Astrocyte of the spinal cord (primary cell): ENCODE measurements around the gene KPNA6.
A peak's percentile ranks its signal among the peaks of the same experiment; 100 is the strongest.
"Not testable (repeated sequence)": the region's sequence is repeated elsewhere in the genome, so short reads cannot be mapped to it uniquely, and the experiment has no call there.

Experiments used
- DNase-seq: peaks from one replicate; pipeline ENCODE4 v3.0.0; 2011; ENCODE audit warnings: low read depth, low spot score
- H3K4me3 ChIP-seq: 2 replicates; pipeline ENCODE4 v1.5.1; 2011; ENCODE audit warnings: low read depth, mild to moderate bottlenecking, low read length, moderate library complexity
- in situ Hi-C: cut with HindIII; loops from 2 replicates; pipeline ENCODE4 v1.10.0; 2017; ENCODE audit warnings: low sequenced_read_pairs
- TF ChIP-seq, protein P1 (sequence below): IDR thresholded peaks from 2 replicates; pipeline ENCODE4 v1.5.1; 2012; ENCODE audit warnings: low read depth, mild to moderate bottlenecking, low read length, inconsistent platforms

KPNA6 gene

DNA sequence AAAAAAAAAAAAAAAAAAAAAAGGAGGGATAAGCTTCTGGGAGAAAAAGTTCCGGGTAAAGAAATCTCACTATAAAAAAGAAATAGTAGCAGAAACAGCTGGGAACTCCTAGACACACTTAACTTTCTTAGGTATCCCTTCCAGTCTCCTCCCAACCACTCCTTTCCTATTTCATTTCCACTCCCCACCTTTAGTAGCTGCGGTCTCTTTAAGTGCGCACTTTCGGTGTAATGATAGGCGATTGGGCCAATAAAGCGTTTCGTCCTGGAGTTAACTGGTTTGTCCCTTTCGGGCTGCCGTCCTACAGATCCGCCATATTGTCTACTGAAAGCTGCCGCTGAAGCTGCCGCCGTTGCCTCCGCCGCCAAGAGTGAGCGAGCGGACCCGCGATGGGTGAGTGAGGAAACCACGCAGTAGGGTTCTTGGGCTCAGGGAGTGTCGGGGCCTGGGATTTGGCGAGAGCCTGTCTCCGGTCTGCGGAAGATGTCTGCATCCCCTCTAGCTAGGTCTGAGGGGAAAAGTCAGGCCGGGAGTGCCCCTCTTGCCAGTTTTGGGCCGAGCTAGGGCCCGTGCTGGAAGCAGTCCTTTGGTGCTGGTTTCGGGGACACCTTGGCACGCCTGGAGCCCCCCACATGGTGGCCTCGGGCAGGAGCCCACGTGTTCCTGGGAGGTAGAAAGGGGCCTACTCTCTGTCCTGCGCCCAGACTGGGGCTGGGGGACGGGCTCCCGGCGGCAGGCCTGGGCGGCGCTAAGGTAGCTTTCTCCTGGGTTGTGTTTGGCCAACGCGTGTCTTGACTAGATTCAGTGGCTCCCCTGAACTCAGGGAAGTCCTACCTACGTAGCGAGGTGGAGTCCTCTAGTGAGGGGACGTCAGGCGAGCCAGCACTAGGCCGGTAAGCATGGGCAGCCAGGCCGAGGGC, at the start of gene KPNA6:
Gene KPNA6 (plus strand): TSS at position 315 of the 920 bp plus-strand sequence. CDS start 75 bp downstream, at position 390.
- TF ChIP-seq, protein P1, sequence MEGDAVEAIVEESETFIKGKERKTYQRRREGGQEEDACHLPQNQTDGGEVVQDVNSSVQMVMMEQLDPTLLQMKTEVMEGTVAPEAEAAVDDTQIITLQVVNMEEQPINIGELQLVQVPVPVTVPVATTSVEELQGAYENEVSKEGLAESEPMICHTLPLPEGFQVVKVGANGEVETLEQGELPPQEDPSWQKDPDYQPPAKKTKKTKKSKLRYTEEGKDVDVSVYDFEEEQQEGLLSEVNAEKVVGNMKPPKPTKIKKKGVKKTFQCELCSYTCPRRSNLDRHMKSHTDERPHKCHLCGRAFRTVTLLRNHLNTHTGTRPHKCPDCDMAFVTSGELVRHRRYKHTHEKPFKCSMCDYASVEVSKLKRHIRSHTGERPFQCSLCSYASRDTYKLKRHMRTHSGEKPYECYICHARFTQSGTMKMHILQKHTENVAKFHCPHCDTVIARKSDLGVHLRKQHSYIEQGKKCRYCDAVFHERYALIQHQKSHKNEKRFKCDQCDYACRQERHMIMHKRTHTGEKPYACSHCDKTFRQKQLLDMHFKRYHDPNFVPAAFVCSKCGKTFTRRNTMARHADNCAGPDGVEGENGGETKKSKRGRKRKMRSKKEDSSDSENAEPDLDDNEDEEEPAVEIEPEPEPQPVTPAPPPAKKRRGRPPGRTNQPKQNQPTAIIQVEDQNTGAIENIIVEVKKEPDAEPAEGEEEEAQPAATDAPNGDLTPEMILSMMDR = no peak
- DNase-seq = peak; percentile 97
- H3K4me3 ChIP-seq = peak within 1 kb of the TSS; percentile 90
- in situ Hi-C loops = no loop called here

- no peak overlapping the region for H3K4me3 ChIP-seq
- in situ Hi-C loops = no loop called here
- TF ChIP-seq, protein P1 = no peak
- no peak for DNase-seq
Observed at GRCh38 chr1:32060914-32061313, 46.9 kb upstream of the KPNA6 start.

DNA sequence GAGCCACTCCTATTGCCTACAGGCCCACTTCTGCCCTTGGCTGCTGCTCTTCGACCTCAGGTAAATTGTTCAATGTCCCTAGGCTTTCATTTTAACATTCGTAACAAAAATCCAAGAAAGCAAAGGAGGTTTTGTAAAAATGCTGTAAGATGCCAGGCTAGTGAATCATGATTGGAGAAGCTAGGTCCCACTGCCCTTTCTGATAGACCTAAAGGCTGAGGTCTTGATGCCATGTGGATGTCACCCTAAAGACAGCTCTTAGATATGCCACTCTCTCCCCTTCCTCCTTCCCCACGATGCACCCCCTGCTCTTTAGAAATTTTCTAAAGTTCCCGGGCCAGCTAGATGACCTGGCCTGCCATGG, 45.0 kb upstream of the KPNA6 start:
- no peak overlapping the region for H3K4me3 ChIP-seq
- DNase-seq = no peak
- TF ChIP-seq, protein P1 = no peak
- in situ Hi-C loops = no loop called here

GRCh38 chr1:32063261-32063681, 44.6 kb upstream of the KPNA6 start:
- peak; percentile 74 for DNase-seq

DNA sequence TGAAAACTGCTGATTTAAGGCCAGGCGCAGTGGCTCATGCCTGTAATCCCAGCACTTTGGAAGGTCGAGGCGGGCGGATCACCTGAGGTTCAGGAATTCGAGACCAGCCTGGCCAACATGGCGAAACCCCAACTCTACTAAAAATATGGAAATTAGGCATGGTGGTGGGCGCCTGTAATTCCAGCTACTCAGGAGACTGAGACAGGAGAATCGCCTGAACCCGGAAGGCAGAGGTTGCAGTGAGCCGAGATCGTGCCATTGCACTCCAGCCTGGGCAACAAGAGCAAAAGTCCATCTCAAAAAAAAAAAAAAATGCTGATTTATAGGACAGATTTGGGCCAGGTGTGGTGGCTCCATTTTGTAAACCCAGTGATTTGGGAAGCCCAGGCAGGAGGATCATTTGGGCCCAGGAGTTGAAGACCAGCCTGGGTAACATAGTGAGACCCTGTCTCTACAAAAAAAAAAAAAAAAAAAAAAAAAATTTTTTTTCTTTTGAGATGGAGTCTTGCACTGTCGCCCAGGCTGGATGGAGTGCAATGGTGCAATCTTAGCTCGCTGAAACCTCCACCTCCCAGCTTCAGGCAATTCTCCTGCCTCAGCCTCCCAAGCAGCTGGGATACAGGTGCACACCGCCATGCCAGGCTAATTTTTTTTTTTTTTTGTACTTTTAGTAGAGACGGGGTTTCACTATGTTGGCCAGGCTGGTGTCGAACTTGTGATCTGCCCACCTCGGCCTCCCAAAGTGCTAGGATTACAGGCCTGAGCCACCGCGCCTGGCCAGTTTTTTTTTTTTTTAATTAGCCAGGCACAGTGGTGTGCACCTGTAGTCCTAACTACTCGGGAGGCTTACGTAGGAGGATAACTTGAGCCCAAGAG, 42.0 kb upstream of the KPNA6 start:
- DNase-seq, in situ Hi-C loops, H3K4me3 ChIP-seq: not testable (repeated sequence)

More at GRCh38 chr1:32063261-32063681, 44.6 kb upstream of the KPNA6 start:
- TF ChIP-seq, protein P1 = peak; percentile 57
- in situ Hi-C loops = no loop called here
- H3K4me3 ChIP-seq = no peak overlapping the region

DNA sequence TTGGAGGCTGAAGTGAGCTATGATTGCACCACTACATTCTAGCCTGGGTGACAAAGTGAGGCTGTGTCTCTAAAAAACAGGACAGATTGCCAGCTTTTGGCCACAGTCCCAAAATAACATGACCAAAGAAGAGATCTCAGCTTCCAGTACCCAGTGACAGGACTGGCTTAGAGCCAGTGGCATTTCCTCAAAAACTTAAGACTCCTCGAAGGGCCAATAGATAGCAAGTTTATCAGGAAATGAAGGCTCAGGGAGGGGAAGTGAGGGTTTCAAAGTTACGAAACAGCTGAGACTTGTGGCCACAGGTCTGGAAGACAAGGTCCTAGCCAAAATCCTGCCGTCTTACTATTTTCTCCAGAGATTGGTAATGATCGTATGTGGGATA, 41.4 kb upstream of the KPNA6 start:
- TF ChIP-seq, protein P1 = no peak
- in situ Hi-C loops = no loop called here
- H3K4me3 ChIP-seq = no peak overlapping the region
- DNase-seq = peak; percentile 67
